SK-N-SH (cell line): ENCODE data around the gene POLN.

ENCODE experiments used
- CHD2 ChIP-seq: fragments of 150-350 bp; IDR thresholded peaks from 2 replicates; pipeline ENCODE4 v1.6.1; 2018; ENCODE audit warnings: low read length; ENCODE audit not compliant: partially characterized antibody
- CTCF ChIP-seq: fragments of 200-600 bp; sonication (generic); IDR thresholded peaks from 2 replicates; pipeline ENCODE4 v1.6.1; 2017; ENCODE audit warnings: antibody characterized with exemption, mild to moderate bottlenecking, moderate library complexity
- EP300 ChIP-seq, 2 experiments: IDR thresholded peaks; 2 replicates each; pipeline versions ENCODE4 v1.4.0 to v1.6.1; 2012; ENCODE audit warnings: borderline replicate concordance in 1 of 2, low read depth in 1 of 2, low read length in 1 of 2
- EZH2phosphoT487 ChIP-seq: fragments of 200-600 bp; sonication (generic); IDR thresholded peaks from 2 replicates; pipeline ENCODE4 v1.6.1; 2017; ENCODE audit warnings: low read depth, mixed run types, mild to moderate bottlenecking, antibody characterized with exemption, moderate library complexity, borderline replicate concordance
- MAX ChIP-seq: IDR thresholded peaks from 2 replicates; pipeline ENCODE4 v1.4.0; 2012; ENCODE audit warnings: low read depth
- MXI1 ChIP-seq: IDR thresholded peaks from 2 replicates; pipeline ENCODE4 v1.6.1; 2012; ENCODE audit warnings: mild to moderate bottlenecking, low read depth, low read length, improper control_type of control experiment
- NFIC ChIP-seq: IDR thresholded peaks from 2 replicates; pipeline ENCODE4 v1.4.0; 2012; ENCODE audit warnings: borderline replicate concordance
- NRF1 ChIP-seq: IDR thresholded peaks from 2 replicates; pipeline ENCODE4 v1.6.1; 2012; ENCODE audit warnings: low read depth, mild to moderate bottlenecking, low read length
- PBX3 ChIP-seq: IDR thresholded peaks from 2 replicates; pipeline ENCODE4; 2012
- POLR2AphosphoS5 ChIP-seq: IDR thresholded peaks from 2 replicates; pipeline ENCODE4 v1.6.1; 2012; ENCODE audit warnings: low read depth, low read length
- REST ChIP-seq: IDR thresholded peaks from 2 replicates; pipeline ENCODE4 v1.6.1; 2012; ENCODE audit warnings: mild to moderate bottlenecking, low read depth, low read length, moderate library complexity
- SIN3A ChIP-seq: IDR thresholded peaks from 2 replicates; pipeline ENCODE4 v1.6.1; 2012; ENCODE audit warnings: low read depth, mild to moderate bottlenecking, low read length, moderate library complexity, borderline replicate concordance
- SMC3 ChIP-seq: IDR thresholded peaks from 2 replicates; pipeline ENCODE4 v1.6.1; 2012; ENCODE audit warnings: low read depth, low read length, improper control_type of control experiment
- USF2 ChIP-seq: fragments of 150-350 bp; IDR thresholded peaks from 2 replicates; pipeline ENCODE4 v1.6.1; 2017; ENCODE audit warnings: antibody characterized with exemption, low read length, low read depth, borderline replicate concordance

- no peak for TF ChIP-seq POLR2AphosphoS5
- TF ChIP-seq EP300 (IDR thresholded peaks at IDR 0.05; ENCODE audit: borderline replicate concordance in 1 of 2, low read depth in 1 of 2, low read length in 1 of 2) = no peak
- no peak for TF ChIP-seq REST
- TF ChIP-seq NFIC = no peak
- no peak for TF ChIP-seq PBX3
- TF ChIP-seq CTCF = no peak
- TF ChIP-seq MAX = no peak
- no peak for TF ChIP-seq SIN3A
- TF ChIP-seq MXI1 = no peak
- TF ChIP-seq USF2 = no peak
- TF ChIP-seq EZH2phosphoT487 = no peak
- no peak for TF ChIP-seq SMC3
- TF ChIP-seq NRF1 = no peak
- TF ChIP-seq CHD2 = no peak
Observed at GRCh38 chr4:2047031-2047660, 194.8 kb downstream of the POLN start.
